Fibroblast of lung (primary cell): ENCODE measurements around the gene FAM13C. TPM values are rescaled to one million over a fixed set of nuclear protein-coding genes. Genes with fewer than 3 reads are reported as not detected.

Experiments used
- DNase-seq, 2 donors: peaks; one replicate each; pipeline versions ENCODE4 v3.0.0 to v3.0.0-alpha.2; 2010; ENCODE audit warnings: low read depth in 2 of 2
- H2AFZ ChIP-seq: 2 replicates; pipeline ENCODE4 v1.5.1; 2012; ENCODE audit warnings: low read length, control low read depth, inconsistent platforms
- H3K27ac ChIP-seq: 2 replicates; pipeline ENCODE4 v1.5.1; 2011; ENCODE audit warnings: low read length, control low read depth; ENCODE audit not compliant: insufficient read depth
- H3K27me3 ChIP-seq: 2 replicates; pipeline ENCODE4 v1.5.1; 2011; ENCODE audit warnings: mild to moderate bottlenecking, low read length; ENCODE audit not compliant: control insufficient read depth, insufficient read depth
- H3K36me3 ChIP-seq: 2 replicates; pipeline ENCODE4 v1.5.1; 2011; ENCODE audit warnings: low read length; ENCODE audit not compliant: control insufficient read depth, insufficient read depth
- H3K4me1 ChIP-seq: 2 replicates; pipeline ENCODE4 v1.5.1; 2011; ENCODE audit warnings: low read length; ENCODE audit not compliant: control insufficient read depth, insufficient read depth; ENCODE audit errors: extremely low read depth
- H3K4me2 ChIP-seq: 2 replicates; pipeline ENCODE4 v1.5.1; 2011; ENCODE audit warnings: low read length, control low read depth; ENCODE audit not compliant: insufficient read depth; ENCODE audit errors: extremely low read depth
- H3K4me3 ChIP-seq, 4 experiments: fragments of 200-600 bp in 1 of 4; sonication (generic) in 1 of 4; replicated peaks in 1 of 4; 2 replicates each; pipeline ENCODE4 v1.5.1; 2011 to 2016; ENCODE audit warnings: low read length in 4 of 4, low read depth in 3 of 4, mild to moderate bottlenecking in 3 of 4, control low read depth in 2 of 4, inconsistent platforms in 1 of 4, mixed read lengths in 1 of 4; ENCODE audit not compliant: insufficient read depth in 1 of 4; ENCODE audit errors: control extremely low read depth in 1 of 4
- H3K79me2 ChIP-seq: 2 replicates; pipeline ENCODE4 v1.5.1; 2012; ENCODE audit warnings: mild to moderate bottlenecking, low read length, inconsistent platforms; ENCODE audit not compliant: control insufficient read depth, insufficient read depth
- H3K9ac ChIP-seq: 2 replicates; pipeline ENCODE4 v1.5.1; 2011; ENCODE audit warnings: mild to moderate bottlenecking, low read length, control low read depth; ENCODE audit not compliant: insufficient read depth
- H3K9me3 ChIP-seq: 2 replicates; pipeline ENCODE4 v1.5.1; 2012; ENCODE audit warnings: low read depth, low read length; ENCODE audit not compliant: control insufficient read depth, insufficient read depth
- H4K20me1 ChIP-seq: 2 replicates; pipeline ENCODE4 v1.5.1; 2011; ENCODE audit warnings: low read length; ENCODE audit not compliant: control insufficient read depth, insufficient read depth; ENCODE audit errors: extremely low read depth
- EZH2 ChIP-seq: IDR thresholded peaks from 2 replicates; pipeline ENCODE4 v1.5.1; 2012; ENCODE audit warnings: low read length, control low read depth, mild to moderate bottlenecking; ENCODE audit errors: missing control alignments
- polyA plus RNA-seq, 2 donors: library from polyadenylated mRNA; depleted of rRNA in 1 of 2; stranded (reverse) in 1 of 2; unstranded in 1 of 2; fragments of >200 nt; gene quantifications; 2 replicates each; pipeline ENCODE4 v1.2.1, GENCODE V29; 2011 to 2012; ENCODE audit warnings: missing spikeins in 1 of 2
- total RNA-seq: library from RNA; depleted of rRNA; stranded (reverse); fragments of >200 nt; gene quantifications from 2 replicates; pipeline ENCODE4 v1.2.1, GENCODE V29; 2014
- TF ChIP-seq, protein P1 (sequence below), 2 donors: IDR thresholded peaks in 1 of 2; conservative IDR thresholded peaks in 1 of 2; 1 replicate in 1 of 2; 2 replicates in 1 of 2; pipeline ENCODE4 v1.5.1; 2011 to 2012; ENCODE audit warnings: low read length in 2 of 2, control low read depth in 1 of 2, inconsistent platforms in 1 of 2, low read depth in 1 of 2, mild to moderate bottlenecking in 1 of 2

The FAM13C gene
- total and polyA plus RNA-seq, 2 donors (not counting 1 experiment from before 2014, with no cell fraction given), result 2.8 to 5.9 TPM

DNA sequence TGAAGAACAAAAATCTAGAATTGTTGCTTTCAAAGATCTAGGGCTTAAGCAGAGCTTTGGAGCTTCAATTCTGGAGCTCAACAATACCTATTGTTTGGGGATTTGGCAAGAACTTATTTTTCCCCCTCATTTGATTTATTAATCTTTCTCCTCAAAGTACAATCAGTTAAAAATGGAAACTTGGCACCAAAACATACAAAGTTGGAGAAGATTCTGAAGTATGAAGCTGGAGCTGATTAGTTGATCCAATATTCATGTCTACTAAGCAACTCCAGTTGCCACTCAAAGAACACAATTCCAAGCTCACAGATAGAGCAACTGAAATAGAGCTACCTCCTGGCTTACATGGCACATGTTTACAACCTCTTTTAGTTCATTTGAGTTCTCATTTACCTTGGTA is 3.8 kb downstream of the FAM13C start:
- Histone ChIP-seq H3K27me3 (no peaks in the 10 kb centered on the region), H3K9me3 (no peaks in the 10 kb centered on the region), H3K4me2 (no peak overlapping the region), H4K20me1 (no peaks in the 10 kb centered on the region), H3K4me1 (peaks cover 8% of the 10 kb centered on the region), H3K36me3 (no peaks in the 10 kb centered on the region), H3K9ac (no peak overlapping the region), H3K27ac (no peak overlapping the region), H3K4me3 (no peak overlapping the region), H3K79me2 (no peaks in the 10 kb centered on the region), H2AFZ (no peak overlapping the region)
- DNase-seq, result no peak
- TF ChIP-seq EZH2, result no peak
- TF ChIP-seq, protein P1, sequence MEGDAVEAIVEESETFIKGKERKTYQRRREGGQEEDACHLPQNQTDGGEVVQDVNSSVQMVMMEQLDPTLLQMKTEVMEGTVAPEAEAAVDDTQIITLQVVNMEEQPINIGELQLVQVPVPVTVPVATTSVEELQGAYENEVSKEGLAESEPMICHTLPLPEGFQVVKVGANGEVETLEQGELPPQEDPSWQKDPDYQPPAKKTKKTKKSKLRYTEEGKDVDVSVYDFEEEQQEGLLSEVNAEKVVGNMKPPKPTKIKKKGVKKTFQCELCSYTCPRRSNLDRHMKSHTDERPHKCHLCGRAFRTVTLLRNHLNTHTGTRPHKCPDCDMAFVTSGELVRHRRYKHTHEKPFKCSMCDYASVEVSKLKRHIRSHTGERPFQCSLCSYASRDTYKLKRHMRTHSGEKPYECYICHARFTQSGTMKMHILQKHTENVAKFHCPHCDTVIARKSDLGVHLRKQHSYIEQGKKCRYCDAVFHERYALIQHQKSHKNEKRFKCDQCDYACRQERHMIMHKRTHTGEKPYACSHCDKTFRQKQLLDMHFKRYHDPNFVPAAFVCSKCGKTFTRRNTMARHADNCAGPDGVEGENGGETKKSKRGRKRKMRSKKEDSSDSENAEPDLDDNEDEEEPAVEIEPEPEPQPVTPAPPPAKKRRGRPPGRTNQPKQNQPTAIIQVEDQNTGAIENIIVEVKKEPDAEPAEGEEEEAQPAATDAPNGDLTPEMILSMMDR (conservative IDR thresholded peaks at IDR 0.05 in 1 of 2, IDR thresholded peaks at IDR 0.05 in 1 of 2; ENCODE audit: low read depth in 1 of 2, low read length in 2 of 2), result no peak

DNA sequence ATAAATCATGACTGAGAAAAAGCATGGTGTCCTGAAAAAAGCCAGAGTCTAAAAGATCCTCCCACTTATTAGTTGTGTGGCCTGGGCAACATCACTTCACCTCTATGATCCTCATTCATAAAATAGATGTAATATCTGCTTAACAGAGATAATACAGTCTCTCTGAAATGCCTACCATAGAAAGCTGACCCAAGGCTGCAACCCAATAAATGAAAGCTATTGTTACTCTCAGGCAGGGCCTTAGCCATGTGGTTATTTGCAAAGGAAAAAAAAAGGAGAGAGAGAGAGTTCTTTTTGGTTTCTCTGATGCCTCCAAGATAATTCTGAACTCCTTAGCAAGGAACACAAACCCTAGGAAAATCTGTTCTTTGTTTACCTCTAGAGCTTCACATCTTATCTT is 7.9 kb downstream of the FAM13C start:
- no peak for DNase-seq
- Histone ChIP-seq H4K20me1 (no peaks in the 10 kb centered on the region), H3K9me3 (no peaks in the 10 kb centered on the region), H3K4me2 (no peak overlapping the region), H3K27ac (no peak overlapping the region), H2AFZ (no peak overlapping the region), H3K27me3 (no peaks in the 10 kb centered on the region), H3K4me1 (no peaks in the 10 kb centered on the region), H3K79me2 (no peaks in the 10 kb centered on the region), H3K36me3 (no peaks in the 10 kb centered on the region), H3K4me3 (no peak overlapping the region), H3K9ac (no peak overlapping the region)
- TF ChIP-seq EZH2, result no peak
- TF ChIP-seq, protein P1 (conservative IDR thresholded peaks at IDR 0.05 in 1 of 2, IDR thresholded peaks at IDR 0.05 in 1 of 2; ENCODE audit: low read depth in 1 of 2, low read length in 2 of 2), result no peak

DNA sequence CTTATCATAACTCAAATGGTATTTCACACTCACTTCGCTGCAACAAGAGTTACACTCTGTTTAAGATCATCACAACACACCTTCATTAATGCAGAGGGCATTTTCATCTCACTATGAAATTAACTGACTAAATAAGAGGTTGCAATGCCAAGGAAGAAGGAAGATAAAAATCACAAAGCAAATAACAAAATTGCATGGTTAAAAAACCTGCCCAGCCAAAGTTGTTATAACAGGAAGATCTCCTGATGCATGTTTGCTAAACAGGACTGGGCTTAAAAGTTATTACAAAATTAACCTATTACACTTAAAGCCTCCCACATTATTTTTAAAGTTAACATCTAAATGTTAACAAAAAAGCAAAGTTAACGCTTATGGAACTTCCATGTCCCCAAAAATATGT is 11.8 kb downstream of the FAM13C start:
- Histone ChIP-seq H3K27me3 (no peaks in the 10 kb centered on the region), H3K36me3 (no peaks in the 10 kb centered on the region), H3K4me2 (no peak overlapping the region), H3K9ac (no peak overlapping the region), H3K79me2 (no peaks in the 10 kb centered on the region), H4K20me1 (no peaks in the 10 kb centered on the region), H3K4me3 (no peak overlapping the region), H2AFZ (no peak overlapping the region), H3K9me3 (no peaks in the 10 kb centered on the region), H3K27ac (no peak overlapping the region), H3K4me1 (no peaks in the 10 kb centered on the region)
- TF ChIP-seq EZH2, result no peak
- TF ChIP-seq, protein P1 (conservative IDR thresholded peaks at IDR 0.05 in 1 of 2, IDR thresholded peaks at IDR 0.05 in 1 of 2; ENCODE audit: low read depth in 1 of 2, low read length in 2 of 2), result no peak
- no peak for DNase-seq
